ENCODE results near the gene ATP9A.

GRCh38 chr20:51666126-51666525 lies 102.1 kb downstream of the ATP9A start:
- TF ChIP-seq TAF1 (conservative IDR thresholded peaks at IDR 0.05), result no peak
- TF ChIP-seq CTCF (IDR thresholded peaks at IDR 0.05; ENCODE audit: low read depth, low read length, missing input control), result no peak
- TF ChIP-seq RXRA (IDR thresholded peaks at IDR 0.05), result no peak
- TF ChIP-seq NR2F2 (IDR thresholded peaks at IDR 0.05), result no peak
- TF ChIP-seq GABPA (IDR thresholded peaks at IDR 0.05 in 1 of 2, conservative IDR thresholded peaks at IDR 0.05 in 1 of 2), result no peak
- no peak for TF ChIP-seq REST (IDR thresholded peaks at IDR 0.05)
- TF ChIP-seq ZBTB33 (IDR thresholded peaks at IDR 0.05), result no peak
- no peak for TF ChIP-seq FOXA1 (IDR thresholded peaks at IDR 0.05)

Data from liver (tissue), 3 donors.